A375 (cell line): ENCODE data around the gene NAALADL2. TPM values are rescaled to one million over a fixed set of nuclear protein-coding genes. Genes with fewer than 3 reads are reported as not detected.

ENCODE experiments used
- small RNA-seq: library from RNA; depleted of rRNA; stranded (forward); fragments of <200 nt; gene quantifications from one replicate; pipeline ENCODE3, GENCODE V24; 2014
- total RNA-seq: library from RNA; depleted of rRNA; stranded (reverse); fragments of >200 nt; shearing (Covaris generic); gene quantifications from 2 replicates; pipeline ENCODE4 v1.2.3, GENCODE V29; 2014; rRNA removed

Gene NAALADL2
- total RNA-seq, result 1.2 and 2.1 TPM in 2 replicates

DNA sequence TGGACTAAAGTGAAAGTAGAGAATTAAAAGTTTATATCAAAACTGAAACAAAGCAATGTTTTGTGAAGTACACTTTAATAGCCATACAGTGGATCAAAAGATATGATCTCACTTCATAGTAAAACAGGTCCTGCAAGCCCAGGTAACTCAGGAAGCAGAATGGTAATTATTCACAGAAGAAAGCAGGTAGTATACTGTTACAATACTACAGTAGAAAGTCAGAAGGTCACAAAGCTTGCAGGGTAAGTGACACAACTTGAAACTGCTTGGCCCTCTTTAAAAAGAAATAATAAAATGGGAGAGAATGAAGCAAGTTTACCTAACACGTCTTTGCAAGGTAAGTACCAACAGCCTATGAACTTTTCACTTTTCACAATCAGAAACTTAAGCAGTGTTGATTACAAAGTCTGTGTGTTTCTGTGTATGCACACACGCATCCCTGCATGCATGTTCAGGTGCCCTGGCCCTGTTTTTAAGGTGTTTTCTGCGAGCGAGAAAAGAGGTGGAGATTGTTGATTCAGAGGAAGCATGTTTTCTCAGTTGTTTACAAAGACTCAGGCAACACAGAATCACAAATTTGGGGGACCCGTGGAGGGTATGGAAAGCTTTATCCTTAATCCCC, at the start of gene NAALADL2:
Gene NAALADL2, plus strand, starts transcription at position 221 of the 622 bp plus-strand sequence.

Small RNAs within 50 kb of the gene (small RNA-seq; reads per million reads assigned to genes)
- gene MIR4789 (not detected), gene RNU4-91P (not detected), gene RNU6-1233P (not detected), gene RNU6-1317P (not detected)
